Ishikawa (cell line): ENCODE measurements around the gene TP53AIP1.

ENCODE experiments used
- CREB1 ChIP-seq: IDR thresholded peaks from 2 replicates; pipeline ENCODE4 v1.6.1; 2012; ENCODE audit warnings: low read depth
- EGR1 ChIP-seq: IDR thresholded peaks from 2 replicates; pipeline ENCODE4 v1.6.1; 2012
- EP300 ChIP-seq: IDR thresholded peaks from 2 replicates; pipeline ENCODE4 v1.6.1; 2012; ENCODE audit warnings: borderline replicate concordance
- NFIC ChIP-seq: IDR thresholded peaks from 2 replicates; pipeline ENCODE4 v1.6.1; 2012
- RAD21 ChIP-seq: IDR thresholded peaks from 2 replicates; pipeline ENCODE4 v1.6.1; 2012; ENCODE audit warnings: low read depth
- TEAD4 ChIP-seq: IDR thresholded peaks from 2 replicates; pipeline ENCODE4 v1.6.1; 2012
- YY1 ChIP-seq: IDR thresholded peaks from 2 replicates; pipeline ENCODE4 v1.6.1; 2012; ENCODE audit warnings: low read depth
- ZBTB7A ChIP-seq: IDR thresholded peaks from 2 replicates; pipeline ENCODE4 v1.6.1; 2012; ENCODE audit warnings: low read depth
- TF ChIP-seq, protein P1 (sequence below): IDR thresholded peaks from 2 replicates; pipeline ENCODE4 v1.6.1; 2012
- TF ChIP-seq, protein P2 (sequence below): IDR thresholded peaks from 2 replicates; pipeline ENCODE4 v1.6.1; 2012; ENCODE audit warnings: low read depth, mild to moderate bottlenecking

DNA sequence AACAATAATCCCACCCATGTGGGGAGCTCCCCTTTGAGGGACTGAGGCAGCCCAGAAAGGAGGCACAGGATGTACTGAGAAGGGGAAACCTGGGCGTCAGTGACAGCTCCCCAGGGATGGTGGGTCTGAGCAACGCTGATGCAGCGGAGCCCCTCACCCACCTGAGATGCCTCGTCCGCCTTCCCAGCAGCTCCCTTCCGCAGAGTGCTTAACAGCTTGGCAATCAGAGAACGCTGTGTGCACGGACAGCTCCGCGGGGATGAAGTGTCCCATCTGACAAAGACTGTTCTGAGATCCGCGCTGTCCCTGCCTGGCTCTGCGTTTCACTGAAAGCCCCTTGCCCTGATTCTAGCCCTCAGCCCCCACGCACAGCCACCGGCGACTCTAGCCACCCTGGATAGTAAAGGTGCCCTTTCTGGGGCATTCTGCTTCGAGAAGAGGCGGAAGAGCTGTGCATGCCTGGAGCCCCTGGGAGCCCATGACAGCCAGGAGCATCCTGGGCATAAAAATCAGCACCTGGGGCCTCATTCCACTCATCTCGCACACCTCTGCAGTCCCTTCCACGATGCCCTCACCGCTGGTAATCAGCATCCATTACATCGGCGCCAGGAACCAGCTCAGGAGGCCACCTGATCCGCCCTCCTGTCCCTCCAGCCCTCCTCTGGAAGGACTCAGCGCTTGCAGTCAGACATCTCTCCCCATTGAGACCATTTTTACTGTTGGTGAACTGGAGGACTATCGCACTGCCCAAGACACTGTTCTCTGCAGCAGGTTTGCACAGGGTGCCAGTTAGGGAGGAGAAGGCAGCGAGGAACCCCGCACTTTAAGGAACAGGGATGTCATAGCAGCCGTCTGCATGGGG, 40.8 kb downstream of the TP53AIP1 start:
- TF ChIP-seq, protein P1, sequence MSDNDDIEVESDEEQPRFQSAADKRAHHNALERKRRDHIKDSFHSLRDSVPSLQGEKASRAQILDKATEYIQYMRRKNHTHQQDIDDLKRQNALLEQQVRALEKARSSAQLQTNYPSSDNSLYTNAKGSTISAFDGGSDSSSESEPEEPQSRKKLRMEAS = no peak
- no peak for TF ChIP-seq NFIC
- no peak for TF ChIP-seq EGR1
- TF ChIP-seq TEAD4 = no peak
- no peak for TF ChIP-seq RAD21
- TF ChIP-seq, protein P2, sequence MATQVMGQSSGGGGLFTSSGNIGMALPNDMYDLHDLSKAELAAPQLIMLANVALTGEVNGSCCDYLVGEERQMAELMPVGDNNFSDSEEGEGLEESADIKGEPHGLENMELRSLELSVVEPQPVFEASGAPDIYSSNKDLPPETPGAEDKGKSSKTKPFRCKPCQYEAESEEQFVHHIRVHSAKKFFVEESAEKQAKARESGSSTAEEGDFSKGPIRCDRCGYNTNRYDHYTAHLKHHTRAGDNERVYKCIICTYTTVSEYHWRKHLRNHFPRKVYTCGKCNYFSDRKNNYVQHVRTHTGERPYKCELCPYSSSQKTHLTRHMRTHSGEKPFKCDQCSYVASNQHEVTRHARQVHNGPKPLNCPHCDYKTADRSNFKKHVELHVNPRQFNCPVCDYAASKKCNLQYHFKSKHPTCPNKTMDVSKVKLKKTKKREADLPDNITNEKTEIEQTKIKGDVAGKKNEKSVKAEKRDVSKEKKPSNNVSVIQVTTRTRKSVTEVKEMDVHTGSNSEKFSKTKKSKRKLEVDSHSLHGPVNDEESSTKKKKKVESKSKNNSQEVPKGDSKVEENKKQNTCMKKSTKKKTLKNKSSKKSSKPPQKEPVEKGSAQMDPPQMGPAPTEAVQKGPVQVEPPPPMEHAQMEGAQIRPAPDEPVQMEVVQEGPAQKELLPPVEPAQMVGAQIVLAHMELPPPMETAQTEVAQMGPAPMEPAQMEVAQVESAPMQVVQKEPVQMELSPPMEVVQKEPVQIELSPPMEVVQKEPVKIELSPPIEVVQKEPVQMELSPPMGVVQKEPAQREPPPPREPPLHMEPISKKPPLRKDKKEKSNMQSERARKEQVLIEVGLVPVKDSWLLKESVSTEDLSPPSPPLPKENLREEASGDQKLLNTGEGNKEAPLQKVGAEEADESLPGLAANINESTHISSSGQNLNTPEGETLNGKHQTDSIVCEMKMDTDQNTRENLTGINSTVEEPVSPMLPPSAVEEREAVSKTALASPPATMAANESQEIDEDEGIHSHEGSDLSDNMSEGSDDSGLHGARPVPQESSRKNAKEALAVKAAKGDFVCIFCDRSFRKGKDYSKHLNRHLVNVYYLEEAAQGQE = no peak
- TF ChIP-seq EP300 = no peak
- no peak for TF ChIP-seq YY1
- TF ChIP-seq CREB1 = no peak
- no peak for TF ChIP-seq ZBTB7A
